Activated CD8-positive, alpha-beta T cell treated with anti-CD3 and anti-CD28 coated beads, Interleukin-2, amount 10 ng/mL, durations not matched to agents 7 days and 5 days (primary cell): ENCODE measurements around the gene CADPS. TPM values are rescaled to one million over a fixed set of nuclear protein-coding genes. Genes with fewer than 3 reads are reported as not detected.

ENCODE experiments used
- ATAC-seq: fragments of 150-1000 bp; cut with Tn5 transposase; one replicate; pipeline ENCODE4 v1.10.0; 2021; ENCODE audit warnings: moderate library complexity
- CTCF ChIA-PET: fragments of 350-600 bp; sonication (Branson Sonifier 250); formaldehyde crosslinking; loops from one replicate; lab custom pipeline; 2021; ENCODE audit warnings: antibody characterized with exemption; lab: Charles Lee
- POLR2A ChIA-PET: fragments of 350-600 bp; sonication (Branson Sonifier 250); formaldehyde crosslinking; loops from one replicate; lab custom pipeline; 2021; ENCODE audit warnings: antibody characterized with exemption; lab: Charles Lee
- DNase-seq: peaks from one replicate; pipeline ENCODE4 v3.0.0-alpha.2; 2020
- H3K27ac Mint-ChIP-seq: one replicate; pipeline ENCODE4 v1.8.0; 2021; ENCODE audit warnings: mild to moderate bottlenecking, mixed read lengths
- H3K27me3 Mint-ChIP-seq: one replicate; pipeline ENCODE4 v1.8.0; 2021; ENCODE audit warnings: low read depth, mixed read lengths
- H3K36me3 Mint-ChIP-seq: one replicate; pipeline ENCODE4 v1.8.0; 2021; ENCODE audit warnings: low read depth, mixed read lengths
- H3K4me1 Mint-ChIP-seq: one replicate; pipeline ENCODE4 v1.8.0; 2021; ENCODE audit warnings: low read depth, mixed read lengths
- H3K4me3 Mint-ChIP-seq: one replicate; pipeline ENCODE4 v1.8.0; 2021; ENCODE audit warnings: mild to moderate bottlenecking, mixed read lengths
- H3K9me3 Mint-ChIP-seq: one replicate; pipeline ENCODE4 v1.8.0; 2022; ENCODE audit warnings: mixed read lengths; ENCODE audit not compliant: insufficient read depth
- total RNA-seq, 2 experiments: library from RNA; stranded (reverse); gene quantifications; one replicate each; pipeline ENCODE4 v1.2.3, GENCODE V29; 2021

CADPS gene
- total RNA-seq, 2 experiments from 2014 or later = not detected

DNA sequence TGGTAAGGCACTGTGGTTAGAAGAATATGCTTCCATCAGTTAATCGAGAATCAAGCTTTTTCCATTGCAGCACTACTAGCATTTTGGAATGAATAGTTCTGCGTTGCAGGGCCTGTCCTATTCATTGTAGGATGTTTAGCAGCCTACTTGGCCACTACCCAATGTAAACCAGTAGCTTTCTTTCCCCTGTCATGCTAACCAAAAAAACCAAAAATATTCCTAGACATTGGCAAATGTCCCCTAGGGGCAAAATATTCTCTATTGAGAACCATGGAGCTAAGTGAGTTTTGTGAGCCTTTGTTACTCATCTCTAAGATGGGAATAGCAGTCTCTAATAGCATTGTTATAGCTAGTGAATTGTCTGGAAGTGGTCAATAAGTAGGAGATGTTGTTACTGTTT, 187.2 kb downstream of the CADPS start:
- no peak for DNase-seq
- Mint-ChIP-seq H3K4me3 (no peak overlapping the region), H3K36me3 (no peaks in the 10 kb centered on the region), H3K27ac (no peak overlapping the region), H3K27me3 (no peaks in the 10 kb centered on the region), H3K4me1 (no peaks in the 10 kb centered on the region), H3K9me3 (no peaks in the 10 kb centered on the region)
- ChIA-PET CTCF (no interaction called here), POLR2A (no interaction called here)
- no peak for ATAC-seq

GRCh38 chr3:62686503-62687294, 188.5 kb downstream of the CADPS start:
- ChIA-PET CTCF (no interaction called here), POLR2A (no interaction called here)
- DNase-seq = no peak
- H3K36me3 Mint-ChIP-seq = no peaks in the 10 kb centered on the region
- no peak overlapping the region for H3K27ac Mint-ChIP-seq
- ATAC-seq = no peak
- H3K4me3 Mint-ChIP-seq = no peak overlapping the region
- no peaks in the 10 kb centered on the region for H3K4me1 Mint-ChIP-seq
- H3K27me3 Mint-ChIP-seq = no peaks in the 10 kb centered on the region
- no peaks in the 10 kb centered on the region for H3K9me3 Mint-ChIP-seq

DNA sequence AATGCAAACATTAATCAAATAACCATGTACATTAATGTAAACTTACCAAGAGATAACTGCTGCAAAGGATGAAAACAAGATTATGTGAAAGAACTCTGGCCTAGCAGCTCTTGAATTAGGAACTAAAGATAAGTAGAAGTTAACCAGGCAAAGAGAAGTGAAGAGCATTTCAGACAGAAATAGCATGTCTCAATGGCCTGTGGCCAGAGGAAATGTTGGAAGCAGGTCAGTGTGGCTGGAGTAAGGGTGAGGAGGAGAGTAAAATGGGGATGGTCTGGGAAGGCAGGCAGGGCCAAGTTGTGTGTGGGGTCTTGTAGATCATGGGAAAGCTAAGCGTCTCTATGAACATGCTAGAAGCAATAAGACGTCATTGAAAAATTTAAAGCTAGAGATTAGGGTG, 192.4 kb downstream of the CADPS start:
- DNase-seq (no peak), ATAC-seq (no peak)
- Mint-ChIP-seq H3K36me3 (no peaks in the 10 kb centered on the region), H3K4me3 (no peak overlapping the region), H3K27ac (no peak overlapping the region), H3K9me3 (no peaks in the 10 kb centered on the region), H3K27me3 (no peaks in the 10 kb centered on the region), H3K4me1 (no peaks in the 10 kb centered on the region)
- POLR2A ChIA-PET = no interaction called here
- CTCF ChIA-PET = no interaction called here

GRCh38 chr3:62679988-62680387, 195.2 kb downstream of the CADPS start:
- Mint-ChIP-seq H3K4me3 (no peak overlapping the region), H3K9me3 (no peaks in the 10 kb centered on the region), H3K4me1 (no peaks in the 10 kb centered on the region), H3K36me3 (no peaks in the 10 kb centered on the region), H3K27me3 (peaks cover 4% of the 10 kb centered on the region), H3K27ac (no peak overlapping the region)
- ATAC-seq (no peak), DNase-seq (no peak)
- ChIA-PET CTCF (no interaction called here), POLR2A (no interaction called here)

DNA sequence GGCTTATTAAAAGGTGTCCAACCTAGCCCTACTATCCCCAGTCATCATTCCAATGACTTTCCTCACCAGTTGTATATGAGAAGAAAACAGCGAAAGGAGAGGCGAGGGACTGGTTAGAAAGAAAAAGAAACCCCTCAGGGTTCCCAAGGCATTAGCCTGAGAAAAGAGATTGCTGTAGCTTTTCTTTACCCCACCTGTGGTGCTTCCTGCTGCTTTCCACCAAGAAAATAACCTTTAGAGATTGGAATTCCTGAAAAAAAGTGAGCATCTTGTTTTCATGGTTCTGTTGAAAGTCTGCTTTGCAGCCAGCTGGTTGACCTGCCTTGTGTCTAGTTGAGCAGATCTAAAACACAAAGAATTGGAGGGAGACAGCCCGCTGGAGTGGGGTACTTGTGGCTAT, 196.4 kb downstream of the CADPS start:
- ATAC-seq = no peak
- Mint-ChIP-seq H3K9me3 (no peaks in the 10 kb centered on the region), H3K4me3 (no peak overlapping the region), H3K36me3 (no peaks in the 10 kb centered on the region), H3K27me3 (peaks cover 4% of the 10 kb centered on the region), H3K27ac (no peak overlapping the region), H3K4me1 (no peaks in the 10 kb centered on the region)
- CTCF ChIA-PET = no interaction called here
- DNase-seq = no peak
- POLR2A ChIA-PET = no interaction called here

GRCh38 chr3:62677926-62678325, 197.3 kb downstream of the CADPS start:
- Mint-ChIP-seq H3K27me3 (peaks cover 4% of the 10 kb centered on the region), H3K4me1 (no peaks in the 10 kb centered on the region), H3K4me3 (no peak overlapping the region), H3K27ac (no peak overlapping the region), H3K36me3 (no peaks in the 10 kb centered on the region), H3K9me3 (no peaks in the 10 kb centered on the region)
- ATAC-seq (no peak), DNase-seq (no peak)
- POLR2A ChIA-PET = no interaction called here
- CTCF ChIA-PET = no interaction called here

DNA sequence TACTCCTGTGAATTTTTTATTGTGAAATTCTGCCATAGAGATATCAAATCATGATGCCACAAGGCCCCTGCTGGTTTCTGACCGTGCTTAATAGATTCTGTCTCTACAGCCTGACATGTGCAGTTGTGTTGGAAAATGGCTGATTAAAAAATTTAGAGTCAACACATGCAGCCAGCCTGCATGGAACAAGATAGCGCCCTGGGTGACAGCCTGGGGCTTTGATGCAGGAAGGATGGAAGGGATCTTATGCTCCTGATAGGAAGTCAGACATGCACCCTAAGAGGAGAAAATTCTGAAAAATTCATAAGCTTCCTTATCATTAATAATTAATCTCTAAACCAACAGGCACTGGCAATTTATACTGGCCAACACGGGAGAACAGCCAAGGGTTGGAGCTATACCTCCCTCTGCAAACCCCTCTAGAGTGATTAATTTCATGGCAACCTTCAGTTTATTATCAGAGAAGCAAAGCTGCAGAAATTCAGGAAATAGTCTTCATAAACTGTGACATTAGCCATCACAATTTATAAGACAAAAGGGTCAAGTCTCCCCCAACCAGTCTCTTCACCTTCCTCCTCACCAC, 198.4 kb downstream of the CADPS start:
- Mint-ChIP-seq H3K9me3 (no peaks in the 10 kb centered on the region), H3K36me3 (no peaks in the 10 kb centered on the region), H3K4me3 (no peak overlapping the region), H3K27me3 (peaks cover 4% of the 10 kb centered on the region), H3K27ac (no peak overlapping the region), H3K4me1 (no peaks in the 10 kb centered on the region)
- DNase-seq (no peak), ATAC-seq (no peak)
- CTCF ChIA-PET = no interaction called here
- POLR2A ChIA-PET = no interaction called here

GRCh38 chr3:62675492-62675891, 199.7 kb downstream of the CADPS start:
- peaks cover 4% of the 10 kb centered on the region for H3K27me3 Mint-ChIP-seq
- ChIA-PET POLR2A (no interaction called here), CTCF (no interaction called here)
- no peak overlapping the region for H3K4me3 Mint-ChIP-seq
- H3K9me3 Mint-ChIP-seq = no peaks in the 10 kb centered on the region
- ATAC-seq (no peak), DNase-seq (no peak)
- no peaks in the 10 kb centered on the region for H3K4me1 Mint-ChIP-seq
- no peak overlapping the region for H3K27ac Mint-ChIP-seq
- H3K36me3 Mint-ChIP-seq = no peaks in the 10 kb centered on the region

DNA sequence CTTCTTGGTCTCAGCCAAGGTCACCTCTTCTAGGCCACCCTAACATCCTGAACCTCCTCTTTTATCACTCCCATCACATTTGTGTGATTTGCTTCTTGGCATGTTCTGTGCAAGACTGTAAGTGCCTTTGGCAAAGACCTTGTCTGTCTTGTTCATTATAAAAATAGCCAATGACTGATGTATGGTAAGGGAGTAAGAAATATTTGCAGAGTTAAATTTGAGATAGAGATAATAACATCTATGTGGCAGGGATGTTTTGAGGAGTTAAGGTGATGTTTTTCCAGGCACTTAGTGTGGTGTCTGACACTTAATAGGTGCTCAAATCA, 202.3 kb downstream of the CADPS start:
- Mint-ChIP-seq H3K27me3 (peaks cover 4% of the 10 kb centered on the region), H3K27ac (no peak overlapping the region), H3K36me3 (no peaks in the 10 kb centered on the region), H3K9me3 (no peaks in the 10 kb centered on the region), H3K4me3 (no peak overlapping the region), H3K4me1 (no peaks in the 10 kb centered on the region)
- CTCF ChIA-PET = no interaction called here
- ATAC-seq (no peak), DNase-seq (no peak)
- POLR2A ChIA-PET = no interaction called here

DNA sequence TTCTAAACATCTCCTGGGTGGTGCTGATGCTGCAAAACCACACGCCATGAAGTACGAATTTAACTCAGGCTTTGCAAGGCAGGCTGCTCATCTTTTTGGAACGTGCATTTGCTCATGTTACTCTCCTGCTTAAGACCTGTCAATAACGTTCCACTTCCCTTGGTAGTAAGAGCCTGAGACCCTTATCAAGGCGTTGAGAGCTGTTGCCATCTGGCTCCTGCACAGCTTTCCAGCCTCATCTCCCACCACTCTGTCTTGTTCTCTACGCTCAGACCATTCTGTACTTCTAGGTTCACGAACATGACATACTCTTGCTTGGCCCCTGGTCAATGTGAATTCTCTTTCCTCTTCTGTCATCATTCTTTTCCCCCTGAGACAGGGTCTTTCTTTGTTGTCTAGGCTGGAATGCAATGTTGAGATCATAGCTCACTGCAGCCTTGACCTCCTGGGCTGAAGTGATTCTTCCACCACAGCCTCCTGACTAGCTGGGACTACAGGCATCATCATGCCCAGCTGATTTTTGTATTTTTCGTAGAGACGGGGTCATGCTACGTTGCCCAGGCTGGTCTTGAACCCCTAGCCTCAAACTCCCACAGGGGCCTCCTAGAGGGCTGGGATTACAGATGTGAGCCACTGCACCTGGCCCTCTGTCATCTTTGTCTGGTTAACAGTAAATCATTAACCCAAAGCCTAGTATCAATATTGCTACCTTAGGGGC, 202.8 kb downstream of the CADPS start:
- Mint-ChIP-seq H3K27ac (no peak overlapping the region), H3K4me3 (no peak overlapping the region), H3K9me3 (no peaks in the 10 kb centered on the region), H3K4me1 (no peaks in the 10 kb centered on the region), H3K36me3 (no peaks in the 10 kb centered on the region), H3K27me3 (peaks cover 4% of the 10 kb centered on the region)
- ATAC-seq (no peak), DNase-seq (no peak)
- ChIA-PET POLR2A (no interaction called here), CTCF (no interaction called here)

DNA sequence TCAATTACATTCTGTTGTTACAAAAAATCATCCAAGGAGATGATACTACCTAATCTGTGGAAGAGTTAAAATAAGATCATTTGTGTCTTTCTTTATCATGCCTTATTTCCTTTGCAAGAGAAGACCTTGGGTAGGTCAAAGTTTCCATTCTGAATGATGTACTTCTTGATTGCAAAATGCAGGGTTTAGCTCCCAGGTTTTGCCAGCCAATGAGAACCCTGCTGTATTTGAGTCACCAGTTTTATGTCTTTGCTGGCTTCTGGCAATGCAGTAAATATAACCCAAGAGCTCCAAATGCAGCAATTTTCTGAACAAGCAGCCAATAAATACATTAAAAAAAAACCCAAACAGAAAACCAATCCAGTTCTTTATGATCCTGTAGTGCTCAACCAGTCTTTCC, 204.9 kb downstream of the CADPS start:
- Mint-ChIP-seq H3K36me3 (no peaks in the 10 kb centered on the region), H3K27me3 (no peaks in the 10 kb centered on the region), H3K4me3 (no peak overlapping the region), H3K27ac (no peak overlapping the region), H3K4me1 (no peaks in the 10 kb centered on the region), H3K9me3 (no peaks in the 10 kb centered on the region)
- ChIA-PET POLR2A (no interaction called here), CTCF (no interaction called here)
- DNase-seq (no peak), ATAC-seq (no peak)

GRCh38 chr3:62669161-62669560, 206.1 kb downstream of the CADPS start:
- Mint-ChIP-seq H3K36me3 (no peaks in the 10 kb centered on the region), H3K9me3 (no peaks in the 10 kb centered on the region), H3K27me3 (no peaks in the 10 kb centered on the region), H3K4me1 (no peaks in the 10 kb centered on the region), H3K27ac (no peak overlapping the region), H3K4me3 (no peak overlapping the region)
- DNase-seq (no peak), ATAC-seq (no peak)
- CTCF ChIA-PET = interaction anchor here (1.0 kb wide), 1 partner anchor 9 kb away, joined by 3 read pairs; no protein-coding TSS in a partner anchor
- POLR2A ChIA-PET = no interaction called here
